Heart right ventricle (tissue), 16 donors: ENCODE data around the gene AGBL1. TPM values are rescaled to one million over a fixed set of nuclear protein-coding genes. Genes with fewer than 3 reads are reported as not detected.

ENCODE experiments used
- ATAC-seq, 8 donors: fragments of 200-7000 bp; cut with Tn5 transposase; one replicate each; pipeline ENCODE4 v1.9.1; 2020; ENCODE audit warnings: mild to moderate bottlenecking in 8 of 8, moderate library complexity in 8 of 8, moderate number of reproducible peaks in 1 of 8
- DNase-seq, 2 donors: peaks; one replicate each; pipeline ENCODE4 v3.0.0-alpha.2; 2020
- H3K27ac ChIP-seq, 10 donors: fragments of 200-600 bp; sonication (generic) in 2 of 10; one replicate each; pipeline versions ENCODE4 v1.5.0 to v1.8.0; 2020 to 2022; ENCODE audit warnings: mild to moderate bottlenecking in 3 of 10
- H3K27me3 ChIP-seq, 7 donors: fragments of 200-600 bp; one replicate each; pipeline ENCODE4 v1.8.0; 2021 to 2022; ENCODE audit warnings: mild to moderate bottlenecking in 2 of 7
- H3K36me3 ChIP-seq, 9 donors: fragments of 200-600 bp; sonication (generic) in 1 of 9; one replicate each; pipeline versions ENCODE4 v1.5.0 to v1.8.0; 2020 to 2022; ENCODE audit warnings: mild to moderate bottlenecking in 2 of 9
- H3K4me1 ChIP-seq, 9 donors: fragments of 200-600 bp; sonication (generic) in 1 of 9; one replicate each; pipeline versions ENCODE4 v1.5.0 to v1.8.0; 2020 to 2022; ENCODE audit warnings: mild to moderate bottlenecking in 4 of 9
- H3K4me3 ChIP-seq, 10 donors: fragments of 200-600 bp; sonication (generic) in 2 of 10; one replicate each; pipeline versions ENCODE4 v1.5.0 to v1.8.0; 2020 to 2022; ENCODE audit warnings: mild to moderate bottlenecking in 7 of 10, moderate library complexity in 2 of 10
- H3K9me3 ChIP-seq, 11 donors: fragments of 200-600 bp in 10 of 11; sonication (generic) in 2 of 11; one replicate each; pipeline versions ENCODE4 v1.5.0 to v1.8.0; 2013 to 2022; ENCODE audit warnings: mild to moderate bottlenecking in 2 of 11, control low read depth in 1 of 11, moderate library complexity in 1 of 11
- CTCF ChIP-seq, 9 donors: fragments of 200-600 bp; sonication (generic) in 2 of 9; IDR thresholded peaks; one replicate each; pipeline versions ENCODE4 v1.5.0 to v1.8.0; 2021 to 2022; ENCODE audit warnings: antibody characterized with exemption in 9 of 9, mild to moderate bottlenecking in 5 of 9, moderate library complexity in 1 of 9
- WGBS, 2 donors: extraction: QIAGEN DNeasy Blood & Tissue Kit; methylation state at CpG; one replicate each; pipeline ENCODE4 v1.1.7; 2013; ENCODE audit warnings: inconsistent platforms in 1 of 2; 5-methylcytosine and 5-hydroxymethylcytosine counted together
- intact Hi-C, 10 donors: fragments of 100-400 bp; cut with DNase I; formaldehyde crosslinking; loops; one replicate each; pipeline versions ENCODE4 v1.11.1 to v1.14.2; 2022
- polyA plus RNA-seq, 2 donors: library from polyadenylated mRNA; stranded (reverse); fragments of 200-250 nt; gene quantifications; one replicate each; pipeline ENCODE4 v1.2.3, GENCODE V29; 2013
- total RNA-seq, 10 donors: library from RNA; stranded (reverse); fragmentation: NEBNext Ultra II Directional in 3 of 10; extraction: Animal tissue kit (Norgen Biotek cat#: 25700) in 3 of 10; gene quantifications; one replicate each; pipeline versions ENCODE4 v1.2.1 to v1.2.4, GENCODE V29; 2021 to 2023
- donor health status: Arrhythmogenic right ventricular cardiomyopathy.
- donor health status: ischemic (EF 13 %, LVEDD 7.1; RV severe dilation, severe dysfunction).
- donor health status: healthy with polysubstance abuse.
- donor health status: DM: no; HTN: yes; CAD: no.
- donor health status: DM: no; HTN: no; CAD: no.
- donor health status: ischemic (EF 25% LVEDD 6.9; RV normal size, moderate dysfunction).
- donor health status: ischemic (EF 25% LVEDD 5.7; RV mildly dilated, moderate dysfunction).
- donor health status: healthy.
- donor health status: DM: yes; HTN: yes; CAD: no.
- donor health status: Ischemic cardiomyopathy.
- donor health status: ischemic (EF 35%, LVEDD 5.7; RV mildly dilated, moderate dysfunction).
- donor health status: nonischemic (EF 11% LVEDD 7.7; RV severe dilation, severe dysfunction).
- donor health status: DM: yes; HTN: yes; CAD: no.
- donor health status: PGD.
- donor health status: ischemic (EF 29% LVEDD 5.4; RV normal size, mild dysfunction).
- donor health status: nonischemic (EF 23%, LVEDD 6.1; RV moderate dilation, normal function).

The AGBL1 gene
- total and polyA plus RNA-seq, 12 donors = 0.02 to 0.13 (median 0.09) TPM; not detected in 7

GRCh38 chr15:86568378-86568777 lies 488.7 kb downstream of the AGBL1 start:
- Histone ChIP-seq H3K27ac (no peak overlapping the region), H3K27me3 (peaks cover 0 to 8% (median 5%) of the 10 kb centered on the region in 7 donors), H3K4me3 (no peak overlapping the region), H3K4me1 (no peaks in the 10 kb centered on the region), H3K36me3 (no peaks in the 10 kb centered on the region), H3K9me3 (peaks cover 0 to 17% (median 0%) of the 10 kb centered on the region in 11 donors)
- intact Hi-C loops = no loop called here
- TF ChIP-seq CTCF (IDR thresholded peaks at IDR 0.05) = no peak
- no peak for DNase-seq
- no peak for ATAC-seq

- H3K4me1 ChIP-seq = no peaks in the 10 kb centered on the region
- H3K27me3 ChIP-seq = peaks cover 0 to 8% (median 5%) of the 10 kb centered on the region in 7 donors
- H3K9me3 ChIP-seq = no peaks in the 10 kb centered on the region
- TF ChIP-seq CTCF (IDR thresholded peaks at IDR 0.05) = no peak
- intact Hi-C loops = no loop called here
- H3K36me3 ChIP-seq = no peaks in the 10 kb centered on the region
- H3K27ac ChIP-seq = no peak overlapping the region
- ATAC-seq (peak in 6 of 8 donors; percentile 68 to 77 (median 74)), DNase-seq (peak in 1 of 2 donors; percentile 35)
- WGBS, 2 donors = 65 to 67% methylated on average over 9 of the region's 9 CpGs
- no peak overlapping the region for H3K4me3 ChIP-seq
These were observed 491.1 kb downstream of the AGBL1 start for GRCh38 chr15:86570738-86571137.

- TF ChIP-seq CTCF (IDR thresholded peaks at IDR 0.05) = no peak
- peak overlapping the region in 6 of 10 donors; percentile 9 to 27 (median 22) for H3K4me3 ChIP-seq
- H3K9me3 ChIP-seq = no peaks in the 10 kb centered on the region
- H3K4me1 ChIP-seq = no peaks in the 10 kb centered on the region
- 16 to 32% methylated on average over 11 of the region's 11 CpGs for WGBS, 2 donors
- ATAC-seq (peak; percentile 48 to 94 (median 72)), DNase-seq (peak; percentile 19 to 20)
- intact Hi-C loops = no loop called here
- H3K27me3 ChIP-seq = peaks cover 0 to 8% (median 5%) of the 10 kb centered on the region in 7 donors
- no peak overlapping the region for H3K27ac ChIP-seq
- no peaks in the 10 kb centered on the region for H3K36me3 ChIP-seq
These were observed 492.2 kb downstream of the AGBL1 start for GRCh38 chr15:86571873-86572272.

- H3K27me3 ChIP-seq = peaks cover 0 to 8% (median under 1%) of the 10 kb centered on the region in 7 donors
- WGBS, 2 donors = 47 to 67% methylated on average over 21 of the region's 21 CpGs
- intact Hi-C loops = no loop called here
- H3K9me3 ChIP-seq = peaks cover 0 to 4% (median 0%) of the 10 kb centered on the region in 11 donors
- H3K4me3 ChIP-seq = peak overlapping the region in 6 of 10 donors; percentile 9 to 27 (median 22)
- H3K27ac ChIP-seq = no peak overlapping the region
- no peaks in the 10 kb centered on the region for H3K4me1 ChIP-seq
- no peak for TF ChIP-seq CTCF (IDR thresholded peaks at IDR 0.05)
- no peaks in the 10 kb centered on the region for H3K36me3 ChIP-seq
- DNase-seq (peak in 1 of 2 donors; percentile 13), ATAC-seq (peak; percentile 25 to 76 (median 56))
These were observed 492.7 kb downstream of the AGBL1 start for GRCh38 chr15:86572368-86572841.
